SIG-M5 (cell line): ENCODE data around the gene APLP2.

Experiments used
- DNase-seq: peaks from one replicate; lab custom pipeline; 2025; lab: John Stamatoyannopoulos, UW

APLP2 gene

GRCh38 chr11:130145975-130146776 is 76.5 kb downstream of the APLP2 start:
- no peak for DNase-seq

GRCh38 chr11:130146796-130147195 is 77.1 kb downstream of the APLP2 start:
- peak; percentile 54 for DNase-seq

- DNase-seq, result no peak
These were observed 79.2 kb downstream of the APLP2 start for GRCh38 chr11:130148796-130149326.

GRCh38 chr11:130150790-130151189 is 81.1 kb downstream of the APLP2 start:
- no peak for DNase-seq

- no peak for DNase-seq
These were observed 81.5 kb downstream of the APLP2 start for GRCh38 chr11:130151196-130151595.

GRCh38 chr11:130156108-130157022 is 86.7 kb downstream of the APLP2 start:
- DNase-seq, result no peak

GRCh38 chr11:130157101-130157500 is 87.4 kb downstream of the APLP2 start:
- DNase-seq, result no peak

- no peak for DNase-seq
These were observed 88.1 kb downstream of the APLP2 start for GRCh38 chr11:130157840-130158239.

- DNase-seq, result no peak
These were observed 89.4 kb downstream of the APLP2 start for GRCh38 chr11:130159139-130159538.

- no peak for DNase-seq
These were observed 90.2 kb downstream of the APLP2 start, which contains the start of gene ST14 for GRCh38 chr11:130159657-130160497. Gene ST14, plus strand, starts transcription at chr11:130159782. Its CDS starts 198 bp downstream, at chr11:130159980.

- no peak for DNase-seq
These were observed 90.9 kb downstream of the APLP2 start for GRCh38 chr11:130160498-130161155.

GRCh38 chr11:130161441-130162145 is 91.9 kb downstream of the APLP2 start:
- no peak for DNase-seq

- DNase-seq, result peak; percentile 9
These were observed 93.0 kb downstream of the APLP2 start for GRCh38 chr11:130162733-130163132.

- no peak for DNase-seq
These were observed 93.9 kb downstream of the APLP2 start for GRCh38 chr11:130163346-130164220.

- DNase-seq, result no peak
These were observed 94.5 kb downstream of the APLP2 start for GRCh38 chr11:130164221-130164570.

GRCh38 chr11:130165601-130166456 is 96.1 kb downstream of the APLP2 start:
- peak; percentile 56 for DNase-seq

GRCh38 chr11:130166457-130166784 is 96.7 kb downstream of the APLP2 start:
- DNase-seq, result no peak

- DNase-seq, result no peak
These were observed 97.5 kb downstream of the APLP2 start for GRCh38 chr11:130167146-130167545.

- DNase-seq, result no peak
These were observed 98.4 kb downstream of the APLP2 start for GRCh38 chr11:130168105-130168504.
